ENCODE data around the gene TMEM127.
"Not testable (repeated sequence)": the region's sequence is repeated elsewhere in the genome, so short reads cannot be mapped to it uniquely, and the experiment has no call there.

TMEM127 gene

GRCh38 chr2:96262306-96262705 lies 3.5 kb downstream of the TMEM127 start:
- H3K36me3 ChIP-seq (ENCODE audit: control insufficient read depth, insufficient read depth, low read length): peaks cover 26% of the 10 kb centered on the region
- no peaks in the 10 kb centered on the region for H3K9me3 ChIP-seq (ENCODE audit: control insufficient read depth, insufficient read depth, low read depth, low read length)
- no peak overlapping the region for H3K4me3 ChIP-seq (ENCODE audit: low read depth, low read length)
- no peak overlapping the region for H3K27ac ChIP-seq (ENCODE audit: low read depth, low read length)
- no peak overlapping the region for H3K9ac ChIP-seq (ENCODE audit: low read length)
- H3K27me3 ChIP-seq (ENCODE audit: control insufficient read depth, insufficient read depth, low read length): no peaks in the 10 kb centered on the region
- H3K4me1 ChIP-seq (ENCODE audit: control insufficient read depth, insufficient read depth, low read length): peaks cover 31% of the 10 kb centered on the region

- Histone ChIP-seq H3K4me1 (ENCODE audit: control insufficient read depth, insufficient read depth, low read length) (peaks cover 28% of the 10 kb centered on the region), H3K27me3 (ENCODE audit: control insufficient read depth, insufficient read depth, low read length) (no peaks in the 10 kb centered on the region), H3K36me3 (ENCODE audit: control insufficient read depth, insufficient read depth, low read length) (peaks cover 25% of the 10 kb centered on the region), H3K9ac (ENCODE audit: low read length) (no peak overlapping the region), H3K9me3 (ENCODE audit: control insufficient read depth, insufficient read depth, low read depth, low read length) (no peaks in the 10 kb centered on the region), H3K4me3 (ENCODE audit: low read depth, low read length) (no peak overlapping the region), H3K27ac (ENCODE audit: low read depth, low read length) (no peak overlapping the region; the same call in 1 of the 2 replicates)
These were observed 4.3 kb downstream of the TMEM127 start for GRCh38 chr2:96261328-96262003.

- H3K36me3 ChIP-seq (ENCODE audit: control insufficient read depth, insufficient read depth, low read length): peaks cover 27% of the 10 kb centered on the region
- peak overlapping the region; percentile 7 for H3K9ac ChIP-seq (ENCODE audit: low read length)
- peak overlapping the region; percentile 27 for H3K27ac ChIP-seq (ENCODE audit: low read depth, low read length)
- H3K9me3 ChIP-seq (ENCODE audit: control insufficient read depth, insufficient read depth, low read depth, low read length): no peaks in the 10 kb centered on the region
- H3K4me3 ChIP-seq (ENCODE audit: low read depth, low read length): no peak overlapping the region; the same call in 1 of the 2 replicates
- H3K27me3 ChIP-seq (ENCODE audit: control insufficient read depth, insufficient read depth, low read length): no peaks in the 10 kb centered on the region
- H3K4me1 ChIP-seq (ENCODE audit: control insufficient read depth, insufficient read depth, low read length): peaks cover 28% of the 10 kb centered on the region
These were observed 5.2 kb downstream of the TMEM127 start for GRCh38 chr2:96260387-96261260.

GRCh38 chr2:96259497-96259921 lies 6.3 kb downstream of the TMEM127 start:
- Histone ChIP-seq H3K4me1 (ENCODE audit: control insufficient read depth, insufficient read depth, low read length) (peaks cover 24% of the 10 kb centered on the region), H3K9me3 (ENCODE audit: control insufficient read depth, insufficient read depth, low read depth, low read length) (no peaks in the 10 kb centered on the region), H3K9ac (ENCODE audit: low read length) (peak overlapping the region; percentile 32), H3K27me3 (ENCODE audit: control insufficient read depth, insufficient read depth, low read length) (no peaks in the 10 kb centered on the region), H3K27ac (ENCODE audit: low read depth, low read length) (peak overlapping the region; percentile 27), H3K36me3 (ENCODE audit: control insufficient read depth, insufficient read depth, low read length) (peaks cover 38% of the 10 kb centered on the region), H3K4me3 (ENCODE audit: low read depth, low read length) (no peak overlapping the region)

- no peak overlapping the region for H3K27ac ChIP-seq (ENCODE audit: low read depth, low read length)
- peaks cover 43% of the 10 kb centered on the region for H3K36me3 ChIP-seq (ENCODE audit: control insufficient read depth, insufficient read depth, low read length)
- no peaks in the 10 kb centered on the region for H3K9me3 ChIP-seq (ENCODE audit: control insufficient read depth, insufficient read depth, low read depth, low read length)
- H3K9ac ChIP-seq (ENCODE audit: low read length): no peak overlapping the region
- H3K4me3 ChIP-seq (ENCODE audit: low read depth, low read length): no peak overlapping the region
- H3K27me3 ChIP-seq (ENCODE audit: control insufficient read depth, insufficient read depth, low read length): no peaks in the 10 kb centered on the region
- H3K4me1 ChIP-seq (ENCODE audit: control insufficient read depth, insufficient read depth, low read length): peaks cover 22% of the 10 kb centered on the region
These were observed 7.4 kb downstream of the TMEM127 start for GRCh38 chr2:96258166-96259022.

GRCh38 chr2:96257744-96258143 lies 8.1 kb downstream of the TMEM127 start:
- H3K4me1 ChIP-seq (ENCODE audit: control insufficient read depth, insufficient read depth, low read length): peaks cover 22% of the 10 kb centered on the region
- H3K9ac ChIP-seq (ENCODE audit: low read length); H3K9me3 ChIP-seq (ENCODE audit: control insufficient read depth, insufficient read depth, low read depth, low read length); H3K27ac ChIP-seq (ENCODE audit: low read depth, low read length); H3K4me3 ChIP-seq (ENCODE audit: low read depth, low read length); H3K27me3 ChIP-seq (ENCODE audit: control insufficient read depth, insufficient read depth, low read length): not testable (repeated sequence)
- peaks cover 50% of the 10 kb centered on the region for H3K36me3 ChIP-seq (ENCODE audit: control insufficient read depth, insufficient read depth, low read length)

GRCh38 chr2:96256611-96257113 lies 9.1 kb downstream of the TMEM127 start:
- H3K9me3 ChIP-seq (ENCODE audit: control insufficient read depth, insufficient read depth, low read depth, low read length): no peaks in the 10 kb centered on the region
- H3K27ac ChIP-seq (ENCODE audit: low read depth, low read length): no peak overlapping the region
- H3K36me3 ChIP-seq (ENCODE audit: control insufficient read depth, insufficient read depth, low read length): peaks cover 60% of the 10 kb centered on the region
- H3K4me1 ChIP-seq (ENCODE audit: control insufficient read depth, insufficient read depth, low read length): peaks cover 26% of the 10 kb centered on the region
- no peaks in the 10 kb centered on the region for H3K27me3 ChIP-seq (ENCODE audit: control insufficient read depth, insufficient read depth, low read length)
- H3K4me3 ChIP-seq (ENCODE audit: low read depth, low read length): no peak overlapping the region
- H3K9ac ChIP-seq (ENCODE audit: low read length): no peak overlapping the region

- Histone ChIP-seq H3K27me3 (ENCODE audit: control insufficient read depth, insufficient read depth, low read length) (no peaks in the 10 kb centered on the region), H3K4me3 (ENCODE audit: low read depth, low read length) (no peak overlapping the region), H3K9me3 (ENCODE audit: control insufficient read depth, insufficient read depth, low read depth, low read length) (no peaks in the 10 kb centered on the region), H3K27ac (ENCODE audit: low read depth, low read length) (no peak overlapping the region), H3K36me3 (ENCODE audit: control insufficient read depth, insufficient read depth, low read length) (peaks cover 55% of the 10 kb centered on the region), H3K4me1 (ENCODE audit: control insufficient read depth, insufficient read depth, low read length) (peaks cover 5% of the 10 kb centered on the region; the same call in 1 of the 2 replicates), H3K9ac (ENCODE audit: low read length) (no peak overlapping the region)
These were observed 11.2 kb downstream of the TMEM127 start for GRCh38 chr2:96254571-96254970.

GRCh38 chr2:96253006-96253405 lies 12.8 kb downstream of the TMEM127 start:
- Histone ChIP-seq H3K27me3 (ENCODE audit: control insufficient read depth, insufficient read depth, low read length) (no peaks in the 10 kb centered on the region), H3K36me3 (ENCODE audit: control insufficient read depth, insufficient read depth, low read length) (peaks cover 42% of the 10 kb centered on the region), H3K4me1 (ENCODE audit: control insufficient read depth, insufficient read depth, low read length) (peaks cover 4% of the 10 kb centered on the region; the same call in 1 of the 2 replicates), H3K4me3 (ENCODE audit: low read depth, low read length) (no peak overlapping the region), H3K9ac (ENCODE audit: low read length) (no peak overlapping the region), H3K9me3 (ENCODE audit: control insufficient read depth, insufficient read depth, low read depth, low read length) (no peaks in the 10 kb centered on the region), H3K27ac (ENCODE audit: low read depth, low read length) (no peak overlapping the region)

GRCh38 chr2:96252526-96252925 lies 13.3 kb downstream of the TMEM127 start:
- no peak overlapping the region for H3K4me3 ChIP-seq (ENCODE audit: low read depth, low read length)
- no peaks in the 10 kb centered on the region for H3K27me3 ChIP-seq (ENCODE audit: control insufficient read depth, insufficient read depth, low read length)
- H3K4me1 ChIP-seq (ENCODE audit: control insufficient read depth, insufficient read depth, low read length): peaks cover 4% of the 10 kb centered on the region; the same call in 1 of the 2 replicates
- no peak overlapping the region for H3K9ac ChIP-seq (ENCODE audit: low read length)
- peaks cover 42% of the 10 kb centered on the region for H3K36me3 ChIP-seq (ENCODE audit: control insufficient read depth, insufficient read depth, low read length)
- no peak overlapping the region for H3K27ac ChIP-seq (ENCODE audit: low read depth, low read length)
- no peaks in the 10 kb centered on the region for H3K9me3 ChIP-seq (ENCODE audit: control insufficient read depth, insufficient read depth, low read depth, low read length)

Data from HUES6 (cell line).